Neuronal stem cell (in vitro differentiated cells): Measurements from ENCODE around the gene ZDHHC11.
"Not testable (repeated sequence)": the region's sequence is repeated elsewhere in the genome, so short reads cannot be mapped to it uniquely, and the experiment has no call there.

Experiments
- DNase-seq: peaks from one replicate; pipeline ENCODE4 v3.0.0-alpha.2; 2013; ENCODE audit warnings: low spot score
- H2AFZ ChIP-seq: one replicate; pipeline ENCODE4 v1.6.1; 2013; ENCODE audit warnings: mild to moderate bottlenecking, low read length, inconsistent platforms
- H2AK5ac ChIP-seq: 2 replicates; pipeline ENCODE4 v1.6.1; 2013; ENCODE audit warnings: low read depth, mild to moderate bottlenecking, inconsistent platforms, low read length, moderate library complexity, mixed read lengths
- H2BK120ac ChIP-seq: 2 replicates; pipeline ENCODE4 v1.6.1; 2013; ENCODE audit warnings: low read depth, mild to moderate bottlenecking, inconsistent platforms, low read length, moderate library complexity, mixed read lengths
- H2BK12ac ChIP-seq: one replicate; pipeline ENCODE4 v1.6.1; 2013; ENCODE audit warnings: low read length, inconsistent platforms
- H2BK15ac ChIP-seq: 2 replicates; pipeline ENCODE4 v1.6.1; 2013; ENCODE audit warnings: mild to moderate bottlenecking, low read length, inconsistent platforms, mixed read lengths
- H2BK5ac ChIP-seq: one replicate; pipeline ENCODE4 v1.6.1; 2013; ENCODE audit warnings: inconsistent platforms, mild to moderate bottlenecking, low read length, moderate library complexity
- H3K14ac ChIP-seq: one replicate; pipeline ENCODE4 v1.6.1; 2013; ENCODE audit warnings: low read length, inconsistent platforms
- H3K18ac ChIP-seq: 2 replicates; pipeline ENCODE4 v1.6.1; 2013; ENCODE audit warnings: low read length, inconsistent platforms
- H3K23ac ChIP-seq: 2 replicates; pipeline ENCODE4 v1.6.1; 2013; ENCODE audit warnings: low read depth, mild to moderate bottlenecking, mixed read lengths, low read length, inconsistent platforms; ENCODE audit not compliant: poor library complexity
- H3K27ac ChIP-seq: replicated peaks from 3 replicates; pipeline ENCODE4 v1.5.1; 2013; ENCODE audit warnings: low read length, inconsistent platforms
- H3K27me3 ChIP-seq, 3 experiments: 2 replicates each; pipeline ENCODE4 v1.6.1; 2013; ENCODE audit warnings: low read length in 3 of 3, mild to moderate bottlenecking in 2 of 3, inconsistent platforms in 1 of 3, low read depth in 1 of 3, mixed read lengths in 1 of 3, moderate library complexity in 1 of 3; ENCODE audit not compliant: control insufficient read depth in 3 of 3, insufficient read depth in 3 of 3
- H3K36me3 ChIP-seq, 2 donors: replicated peaks in 1 of 2; 2 replicates each; pipeline ENCODE4 v1.6.1; 2013; ENCODE audit warnings: low read length in 2 of 2; ENCODE audit not compliant: control insufficient read depth in 2 of 2, insufficient read depth in 2 of 2
- H3K4ac ChIP-seq: 2 replicates; pipeline ENCODE4 v1.6.1; 2013; ENCODE audit warnings: inconsistent platforms, mild to moderate bottlenecking, low read length, moderate library complexity
- H3K4me1 ChIP-seq, 2 donors: 1 replicate in 1 of 2; 2 replicates in 1 of 2; pipeline ENCODE4 v1.6.1; 2013; ENCODE audit warnings: low read length in 2 of 2, low read depth in 1 of 2; ENCODE audit not compliant: control insufficient read depth in 2 of 2, insufficient read depth in 1 of 2
- H3K4me2 ChIP-seq: one replicate; pipeline ENCODE4 v1.6.1; 2013; ENCODE audit warnings: mild to moderate bottlenecking, low read length, inconsistent platforms; ENCODE audit not compliant: insufficient read depth, poor library complexity, severe bottlenecking
- H3K4me3 ChIP-seq, 2 donors: 2 replicates each; pipeline ENCODE4 v1.5.1; 2013; ENCODE audit warnings: low read length in 2 of 2, mild to moderate bottlenecking in 2 of 2, inconsistent platforms in 1 of 2, moderate library complexity in 1 of 2
- H3K79me1 ChIP-seq: one replicate; pipeline ENCODE4 v1.6.1; 2013; ENCODE audit warnings: low read depth, mild to moderate bottlenecking, inconsistent platforms, low read length, moderate library complexity
- H3K9ac ChIP-seq: one replicate; pipeline ENCODE4 v1.6.1; 2013; ENCODE audit warnings: mild to moderate bottlenecking, low read depth, low read length, inconsistent platforms; ENCODE audit not compliant: poor library complexity
- H3K9me3 ChIP-seq, 2 donors: replicated peaks in 1 of 2; 2 replicates each; pipeline versions ENCODE3 to v1.6.1; 2013; ENCODE audit warnings: low read length in 2 of 2, mild to moderate bottlenecking in 2 of 2, inconsistent platforms in 1 of 2, low read depth in 1 of 2, mixed read lengths in 1 of 2, moderate library complexity in 1 of 2; ENCODE audit not compliant: control insufficient read depth in 2 of 2, insufficient read depth in 1 of 2
- H4K8ac ChIP-seq: one replicate; pipeline ENCODE4 v1.6.1; 2013; ENCODE audit warnings: low read depth, mild to moderate bottlenecking, inconsistent platforms, low read length, moderate library complexity
- H4K91ac ChIP-seq: one replicate; pipeline ENCODE4 v1.6.1; 2013; ENCODE audit warnings: low read length, low read depth, mild to moderate bottlenecking, inconsistent platforms; ENCODE audit not compliant: poor library complexity
- WGBS, 2 donors: extraction: QIAGEN DNeasy Blood & Tissue Kit; methylation state at CpG; one replicate each; pipeline ENCODE4 v1.1.7; 2013; ENCODE audit warnings: missing lambda C conversion rate in 2 of 2, mixed read lengths in 1 of 2; ENCODE audit not compliant: insufficient read length in 2 of 2, insufficient replicate concordance in 1 of 2; ENCODE audit errors: extremely low coverage in 2 of 2; 5-methylcytosine and 5-hydroxymethylcytosine counted together

Gene ZDHHC11

GRCh38 chr5:783049-783802, 67.6 kb downstream of the ZDHHC11 start:
- H3K18ac ChIP-seq, H2AK5ac ChIP-seq, H4K91ac ChIP-seq, DNase-seq, H3K14ac ChIP-seq, H3K9ac ChIP-seq, H3K23ac ChIP-seq, H2AFZ ChIP-seq, H3K27ac ChIP-seq, H3K4ac ChIP-seq, H4K8ac ChIP-seq, H3K79me1 ChIP-seq, H3K36me3 ChIP-seq, H2BK12ac ChIP-seq, H3K9me3 ChIP-seq, H3K4me1 ChIP-seq, H2BK15ac ChIP-seq, H2BK120ac ChIP-seq, H2BK5ac ChIP-seq: not testable (repeated sequence)
- H3K4me2 ChIP-seq: peak overlapping the region; percentile 99
- peak overlapping the region in 1 of 2 donors; percentile 72 for H3K4me3 ChIP-seq
- peaks cover 0 to 15% (median 6%) of the 10 kb centered on the region in 3 experiments for H3K27me3 ChIP-seq
- no CpG with 5 or more reads among the region's 31 CpGs for WGBS, 2 donors

GRCh38 chr5:782356-782755, 68.4 kb downstream of the ZDHHC11 start:
- not testable (repeated sequence) for H2BK15ac ChIP-seq, H3K4ac ChIP-seq, H2BK12ac ChIP-seq, H3K14ac ChIP-seq, H2AK5ac ChIP-seq, H2BK120ac ChIP-seq, H3K36me3 ChIP-seq, H3K27ac ChIP-seq, H2AFZ ChIP-seq, H3K9ac ChIP-seq, DNase-seq, H3K4me1 ChIP-seq, H2BK5ac ChIP-seq, H3K9me3 ChIP-seq, H3K4me3 ChIP-seq, H3K4me2 ChIP-seq, H3K23ac ChIP-seq, H3K18ac ChIP-seq, H3K79me1 ChIP-seq, H4K8ac ChIP-seq, H4K91ac ChIP-seq
- peaks cover 0 to 15% (median 6%) of the 10 kb centered on the region in 3 experiments for H3K27me3 ChIP-seq
- no CpG with 5 or more reads among the region's 12 CpGs for WGBS, 2 donors

- not testable (repeated sequence) for H3K4me3 ChIP-seq, H3K4me1 ChIP-seq, DNase-seq, H3K23ac ChIP-seq, H2BK12ac ChIP-seq, H3K9ac ChIP-seq, H2AK5ac ChIP-seq, H2BK15ac ChIP-seq, H3K14ac ChIP-seq, H3K4ac ChIP-seq, H3K4me2 ChIP-seq, H3K79me1 ChIP-seq, H3K36me3 ChIP-seq, H3K9me3 ChIP-seq, H4K8ac ChIP-seq, H2BK5ac ChIP-seq, H2AFZ ChIP-seq, H2BK120ac ChIP-seq, H3K18ac ChIP-seq, H4K91ac ChIP-seq, H3K27ac ChIP-seq
- H3K27me3 ChIP-seq: peaks cover 0 to 15% (median 6%) of the 10 kb centered on the region in 3 experiments
- WGBS, 2 donors: no CpG with 5 or more reads among the region's 17 CpGs
Observed at GRCh38 chr5:780571-780970, 70.2 kb downstream of the ZDHHC11 start.

GRCh38 chr5:778967-779366, 71.8 kb downstream of the ZDHHC11 start:
- not testable (repeated sequence) for H2BK15ac ChIP-seq, H2BK5ac ChIP-seq, H3K36me3 ChIP-seq, H3K14ac ChIP-seq, H3K4me1 ChIP-seq, H3K9me3 ChIP-seq, H2AK5ac ChIP-seq, H3K9ac ChIP-seq, H3K4me2 ChIP-seq, H2AFZ ChIP-seq, H3K27me3 ChIP-seq, H4K91ac ChIP-seq, DNase-seq, H3K18ac ChIP-seq, H3K4ac ChIP-seq, H3K23ac ChIP-seq, H2BK120ac ChIP-seq, H2BK12ac ChIP-seq, H3K27ac ChIP-seq, H4K8ac ChIP-seq, H3K79me1 ChIP-seq
- peak overlapping the region in 1 of 2 donors; percentile 9 for H3K4me3 ChIP-seq
- no CpG with 5 or more reads among the region's 9 CpGs for WGBS, 2 donors
